Stimulated activated CD8-positive, alpha-beta memory T cell treated with anti-CD3 and anti-CD28 coated beads, Interleukin-15, amount 100 ng/mL, for 4 hours (primary cell): ENCODE data around the gene HHATL.

Source experiments
- DNase-seq, 2 donors: peaks; one replicate each; pipeline ENCODE4 v3.0.0-alpha.2; 2020; ENCODE audit warnings: low read depth in 2 of 2

HHATL gene

GRCh38 chr3:42652611-42653302 is 49.8 kb downstream of the HHATL start:
- no peak for DNase-seq

- no peak for DNase-seq
Observed at GRCh38 chr3:42652251-42652610, 50.4 kb downstream of the HHATL start.

GRCh38 chr3:42651248-42652091 is 51.1 kb downstream of the HHATL start:
- DNase-seq, result no peak

GRCh38 chr3:42649783-42650182 is 52.8 kb downstream of the HHATL start:
- no peak for DNase-seq

GRCh38 chr3:42649006-42649405 is 53.6 kb downstream of the HHATL start:
- no peak for DNase-seq

GRCh38 chr3:42647821-42648459 is 54.7 kb downstream of the HHATL start:
- DNase-seq, result no peak
